OCI-LY1 (cell line): Measurements from ENCODE around the gene USP40.

Experiments
- CTCF ChIP-seq: fragments of 200-600 bp; sonication (generic), shearing (Covaris generic); IDR thresholded peaks from 2 replicates; pipeline ENCODE4 v1.5.1; 2017; ENCODE audit warnings: mild to moderate bottlenecking, antibody characterized with exemption, low read length, moderate library complexity, mixed read lengths
- EZH2 ChIP-seq: fragments of 200-600 bp; sonication (generic), shearing (Covaris generic); IDR thresholded peaks from 2 replicates; pipeline ENCODE4 v1.8.0; 2017; ENCODE audit warnings: borderline replicate concordance, mixed run types, mild to moderate bottlenecking, antibody characterized with exemption, low read length, moderate library complexity, mixed read lengths

DNA sequence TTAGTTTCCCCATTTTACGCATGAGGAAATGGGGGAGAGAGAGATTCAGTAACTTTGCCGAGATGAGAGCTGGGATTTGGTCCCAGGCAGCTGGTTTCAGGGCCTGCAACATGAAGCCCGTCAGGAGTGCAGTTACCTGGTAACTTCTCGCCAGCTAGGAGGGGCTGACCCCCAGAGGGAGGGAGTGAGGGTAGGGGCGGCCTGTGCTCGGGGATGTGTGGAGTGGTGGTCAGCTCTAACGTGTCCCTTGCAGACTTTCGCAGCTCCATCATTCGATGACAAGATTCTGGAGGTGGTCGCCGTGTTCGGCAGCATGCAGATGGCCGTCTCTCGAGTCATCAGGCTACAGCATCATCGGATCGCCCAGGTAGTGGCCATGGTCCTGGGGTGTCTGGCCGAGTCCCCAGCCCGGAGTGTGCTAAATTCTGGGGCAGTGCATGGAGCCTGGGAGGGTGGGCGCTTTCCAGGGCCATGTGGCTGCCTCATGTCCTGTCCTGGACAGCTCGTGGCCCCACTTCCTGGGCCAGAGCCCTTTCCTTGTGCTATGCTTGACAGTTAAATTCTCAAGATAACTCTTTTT, 108.5 kb downstream of the USP40 start:
- TF ChIP-seq CTCF (no peak), EZH2 (no peak)
